Body of pancreas (tissue), 4 donors: ENCODE measurements around the gene CMIP. TPM values are rescaled to one million over a fixed set of nuclear protein-coding genes. Genes with fewer than 3 reads are reported as not detected.

Experiments used
- ATAC-seq: fragments of 150-250 bp; one replicate; pipeline ENCODE4 v1.9.1; 2016
- DNase-seq, 4 donors: peaks; one replicate each; pipeline ENCODE4 v3.0.0-alpha.2; 2019
- H3K27ac ChIP-seq, 4 donors: fragments of 200-600 bp; sonication (generic); 1 replicate in 3 of 4; 2 replicates in 1 of 4; pipeline versions ENCODE4 v1.5.1 to v1.6.1; 2016 to 2019; ENCODE audit warnings: mild to moderate bottlenecking in 1 of 4, mixed read lengths in 1 of 4, moderate library complexity in 1 of 4
- H3K27me3 ChIP-seq, 2 donors: fragments of 200-600 bp; sonication (generic); one replicate each; pipeline ENCODE4 v1.6.0; 2016; ENCODE audit warnings: mild to moderate bottlenecking in 1 of 2
- H3K36me3 ChIP-seq, 2 donors: fragments of 200-600 bp; sonication (generic); replicated peaks in 1 of 2; 2 replicates each; pipeline ENCODE4 v1.5.1; 2016; ENCODE audit warnings: low read depth in 2 of 2; ENCODE audit not compliant: insufficient read depth in 1 of 2
- H3K4me1 ChIP-seq: fragments of 200-600 bp; sonication (generic); one replicate; pipeline ENCODE4 v1.6.0; 2016
- H3K4me3 ChIP-seq, 2 donors: fragments of 200-600 bp; sonication (generic); 1 replicate in 1 of 2; 2 replicates in 1 of 2; pipeline ENCODE4 v1.5.1; 2016 to 2019
- H3K9me3 ChIP-seq, 3 donors: fragments of 200-600 bp; sonication (generic); 1 replicate in 2 of 3; 2 replicates in 1 of 3; pipeline ENCODE4 v1.5.1; 2016
- POLR2A ChIP-seq, 3 donors: fragments of 450-650 bp; IDR thresholded peaks; one replicate each; pipeline ENCODE4 v1.6.1; 2016; ENCODE audit warnings: antibody characterized with exemption in 3 of 3, mild to moderate bottlenecking in 2 of 3
- WGBS, 2 donors: methylation state at CpG; one replicate each; pipeline ENCODE4 v1.1.5; 2017; 5-methylcytosine and 5-hydroxymethylcytosine counted together
- intact Hi-C: fragments of 100-400 bp; cut with DNase I; formaldehyde crosslinking; loops from one replicate; pipeline ENCODE4 v1.15.1; 2023
- total RNA-seq, 2 donors: library from RNA; depleted of rRNA; stranded (reverse); fragments of >200 nt; gene quantifications; one replicate each; pipeline ENCODE4 v1.1.0, GENCODE V29; 2016
- TF ChIP-seq, protein P1 (sequence below), 7 experiments: fragments of 450-650 bp in 4 of 7; fragments of 200-600 bp in 3 of 7; sonication (generic) in 3 of 7; IDR thresholded peaks; one replicate each; pipeline ENCODE4 v1.5.1; 2016 to 2019; ENCODE audit warnings: antibody characterized with exemption in 7 of 7

CMIP gene
- total RNA-seq, 2 donors from 2014 or later, result 18.7 to 18.8 TPM

- ATAC-seq (no peak), DNase-seq (peak; percentile 39 to 79 (median 70))
- H3K4me1 ChIP-seq, result peaks cover 14% of the 10 kb centered on the region
- H3K4me3 ChIP-seq, result no peak overlapping the region
- H3K27me3 ChIP-seq, result no peaks in the 10 kb centered on the region
- H3K36me3 ChIP-seq, result no peaks in the 10 kb centered on the region
- WGBS, 2 donors, result 60 to 69% methylated on average over 14 to 18 of the region's 18 CpGs
- no peaks in the 10 kb centered on the region for H3K9me3 ChIP-seq
- intact Hi-C loops, result no loop called here
- no peak for TF ChIP-seq POLR2A (IDR thresholded peaks at IDR 0.05)
- TF ChIP-seq, protein P1, sequence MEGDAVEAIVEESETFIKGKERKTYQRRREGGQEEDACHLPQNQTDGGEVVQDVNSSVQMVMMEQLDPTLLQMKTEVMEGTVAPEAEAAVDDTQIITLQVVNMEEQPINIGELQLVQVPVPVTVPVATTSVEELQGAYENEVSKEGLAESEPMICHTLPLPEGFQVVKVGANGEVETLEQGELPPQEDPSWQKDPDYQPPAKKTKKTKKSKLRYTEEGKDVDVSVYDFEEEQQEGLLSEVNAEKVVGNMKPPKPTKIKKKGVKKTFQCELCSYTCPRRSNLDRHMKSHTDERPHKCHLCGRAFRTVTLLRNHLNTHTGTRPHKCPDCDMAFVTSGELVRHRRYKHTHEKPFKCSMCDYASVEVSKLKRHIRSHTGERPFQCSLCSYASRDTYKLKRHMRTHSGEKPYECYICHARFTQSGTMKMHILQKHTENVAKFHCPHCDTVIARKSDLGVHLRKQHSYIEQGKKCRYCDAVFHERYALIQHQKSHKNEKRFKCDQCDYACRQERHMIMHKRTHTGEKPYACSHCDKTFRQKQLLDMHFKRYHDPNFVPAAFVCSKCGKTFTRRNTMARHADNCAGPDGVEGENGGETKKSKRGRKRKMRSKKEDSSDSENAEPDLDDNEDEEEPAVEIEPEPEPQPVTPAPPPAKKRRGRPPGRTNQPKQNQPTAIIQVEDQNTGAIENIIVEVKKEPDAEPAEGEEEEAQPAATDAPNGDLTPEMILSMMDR (IDR thresholded peaks at IDR 0.05), result no peak
- no peak overlapping the region for H3K27ac ChIP-seq
Observed at GRCh38 chr16:81641395-81642106, 196.9 kb downstream of the CMIP start.

GRCh38 chr16:81642107-81642436, 197.5 kb downstream of the CMIP start:
- intact Hi-C loops, result no loop called here

DNA sequence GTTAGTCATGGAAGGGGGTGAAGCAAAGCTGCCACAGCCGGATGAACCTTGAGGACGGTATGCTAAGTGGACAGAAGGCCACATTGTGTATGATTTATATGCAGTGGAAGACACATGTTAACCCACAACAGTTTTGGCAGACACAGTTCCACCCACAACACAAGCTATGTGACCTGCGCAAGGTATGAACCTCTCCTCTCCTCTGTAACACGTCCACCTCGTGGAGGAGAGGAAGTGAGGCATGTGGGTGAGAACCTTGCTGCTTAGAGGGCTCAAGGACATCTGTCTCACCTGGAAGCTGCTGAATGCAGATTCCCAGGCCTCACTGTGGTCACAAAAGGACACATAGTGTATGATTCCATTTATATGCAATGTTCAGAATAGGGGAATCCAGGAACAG, 198.3 kb downstream of the CMIP start:
- no peak for TF ChIP-seq POLR2A (IDR thresholded peaks at IDR 0.05)
- TF ChIP-seq, protein P1 (IDR thresholded peaks at IDR 0.05), result no peak
- intact Hi-C loops, result no loop called here
- Histone ChIP-seq H3K27me3 (no peaks in the 10 kb centered on the region), H3K36me3 (no peaks in the 10 kb centered on the region), H3K4me1 (peaks cover 14% of the 10 kb centered on the region), H3K9me3 (no peaks in the 10 kb centered on the region), H3K4me3 (no peak overlapping the region), H3K27ac (no peak overlapping the region)
- WGBS, 2 donors, result 76 to 83% methylated on average over 5 of the region's 5 CpGs
- ATAC-seq (no peak), DNase-seq (no peak)

More at GRCh38 chr16:81642107-81642436, 197.5 kb downstream of the CMIP start:
- no peaks in the 10 kb centered on the region for H3K9me3 ChIP-seq
- TF ChIP-seq, protein P1 (IDR thresholded peaks at IDR 0.05), result no peak
- TF ChIP-seq POLR2A (IDR thresholded peaks at IDR 0.05), result no peak
- H3K27me3 ChIP-seq, result no peaks in the 10 kb centered on the region
- 75 to 100% methylated on average over 2 to 4 of the region's 4 CpGs for WGBS, 2 donors
- no peak for DNase-seq
- H3K4me1 ChIP-seq, result peaks cover 14% of the 10 kb centered on the region
- no peaks in the 10 kb centered on the region for H3K36me3 ChIP-seq
- no peak overlapping the region for H3K4me3 ChIP-seq
- ATAC-seq, result no peak
- no peak overlapping the region for H3K27ac ChIP-seq

DNA sequence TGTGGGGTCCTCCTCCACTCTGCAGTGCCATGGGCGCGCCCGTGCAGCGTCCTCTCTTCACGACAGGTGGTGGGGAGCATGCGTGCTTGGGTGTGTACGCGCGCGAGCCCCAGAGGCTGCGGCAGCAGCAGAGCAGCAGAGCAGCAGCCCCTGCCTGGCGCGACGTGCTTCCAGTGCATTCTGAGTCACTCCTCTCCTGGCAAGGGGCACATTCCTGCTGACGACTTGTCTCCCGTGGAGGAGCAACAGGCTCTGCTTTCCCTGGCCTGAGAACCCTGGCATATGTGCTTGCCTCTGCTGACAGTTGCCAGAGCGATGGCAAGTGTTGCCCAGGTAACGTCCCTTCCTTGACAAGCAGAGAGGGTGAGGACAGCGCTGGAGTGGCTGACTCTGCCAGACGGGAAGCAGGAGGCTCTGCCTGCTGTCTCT, 200.7 kb downstream of the CMIP start:
- Histone ChIP-seq H3K36me3 (no peaks in the 10 kb centered on the region), H3K4me3 (no peak overlapping the region), H3K9me3 (no peaks in the 10 kb centered on the region), H3K4me1 (peaks cover 14% of the 10 kb centered on the region), H3K27ac (peak overlapping the region; percentile 33 to 67 (median 56)), H3K27me3 (no peaks in the 10 kb centered on the region)
- TF ChIP-seq POLR2A (IDR thresholded peaks at IDR 0.05), result peak in 1 of 3 donors; percentile 32
- TF ChIP-seq, protein P1 (IDR thresholded peaks at IDR 0.05), result no peak
- peak; percentile 91 to 97 (median 94) for DNase-seq
- WGBS, 2 donors, result 36% methylated on average over 20 of the region's 20 CpGs; no CpG with 5 or more reads in 1 of the 2 donors
- intact Hi-C loops, result no loop called here
- ATAC-seq, result peak; percentile 96

DNA sequence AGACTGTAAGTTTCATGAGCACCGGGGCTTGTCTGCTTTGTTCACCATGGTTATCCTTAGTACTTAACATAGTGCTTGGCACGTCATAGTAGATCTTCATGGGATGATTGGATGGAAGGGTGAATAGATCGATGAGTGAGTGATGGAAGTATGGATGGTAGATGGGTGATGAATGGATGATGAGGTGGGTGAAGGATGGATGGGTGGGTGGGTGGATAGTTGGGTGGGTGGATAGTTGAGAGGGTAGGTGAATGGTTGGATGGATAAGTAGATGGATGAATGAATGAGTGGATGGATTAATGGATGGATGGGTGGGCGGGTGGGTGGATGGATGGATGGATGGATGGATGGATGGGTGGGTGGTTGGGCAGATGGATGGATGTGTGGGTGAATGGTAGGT, 201.3 kb downstream of the CMIP start:
- WGBS, 2 donors, result 87 to 89% methylated on average over 4 of the region's 4 CpGs
- intact Hi-C loops, result no loop called here
- DNase-seq (no peak), ATAC-seq (no peak)
- peak overlapping the region; percentile 33 to 67 (median 56) for H3K27ac ChIP-seq
- H3K9me3 ChIP-seq, result no peaks in the 10 kb centered on the region
- no peaks in the 10 kb centered on the region for H3K36me3 ChIP-seq
- no peaks in the 10 kb centered on the region for H3K27me3 ChIP-seq
- TF ChIP-seq POLR2A (IDR thresholded peaks at IDR 0.05), result no peak
- TF ChIP-seq, protein P1 (IDR thresholded peaks at IDR 0.05), result no peak
- peaks cover 14% of the 10 kb centered on the region for H3K4me1 ChIP-seq
- H3K4me3 ChIP-seq, result no peak overlapping the region
